Measurements from ENCODE around the gene ATP11C. TPM values are rescaled to one million over a fixed set of nuclear protein-coding genes. Genes with fewer than 3 reads are reported as not detected.

ATP11C gene
- total RNA-seq, 1 donor from 2014 or later = 30.6 TPM

DNA sequence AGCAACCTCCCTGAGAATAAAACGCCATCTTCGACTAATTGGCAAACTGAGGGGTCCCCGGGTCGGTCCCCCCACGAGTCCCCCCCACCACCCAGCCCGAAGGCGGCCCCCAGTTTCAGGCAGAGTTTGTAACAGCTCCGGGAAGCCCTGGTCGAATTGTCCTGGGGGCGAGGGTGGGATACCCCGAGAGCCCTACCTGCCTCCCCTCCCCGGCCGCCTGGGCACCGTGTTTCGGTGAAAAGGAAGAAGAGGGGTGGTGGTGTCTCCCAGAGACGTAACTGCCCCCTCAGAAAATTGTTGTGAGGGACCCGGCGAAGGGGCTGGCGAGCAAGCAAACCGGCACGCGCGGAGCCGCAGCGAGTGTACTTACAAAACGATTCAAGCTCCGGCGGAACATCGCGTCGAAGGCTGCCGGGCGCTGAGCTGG lies 1.2 kb downstream of the ATP11C start:
- Mint-ChIP-seq H3K27ac (ENCODE audit: unreplicated experiment) (no peak overlapping the region), H3K4me3 (peak overlapping the region; percentile 87), H3K36me3 (ENCODE audit: low read depth) (no peaks in the 10 kb centered on the region), H3K9me3 (no peaks in the 10 kb centered on the region), H3K4me1 (peaks cover 24% of the 10 kb centered on the region), H3K27me3 (ENCODE audit: low read depth) (peaks cover 12% of the 10 kb centered on the region)
- TF ChIP-seq, protein P1, sequence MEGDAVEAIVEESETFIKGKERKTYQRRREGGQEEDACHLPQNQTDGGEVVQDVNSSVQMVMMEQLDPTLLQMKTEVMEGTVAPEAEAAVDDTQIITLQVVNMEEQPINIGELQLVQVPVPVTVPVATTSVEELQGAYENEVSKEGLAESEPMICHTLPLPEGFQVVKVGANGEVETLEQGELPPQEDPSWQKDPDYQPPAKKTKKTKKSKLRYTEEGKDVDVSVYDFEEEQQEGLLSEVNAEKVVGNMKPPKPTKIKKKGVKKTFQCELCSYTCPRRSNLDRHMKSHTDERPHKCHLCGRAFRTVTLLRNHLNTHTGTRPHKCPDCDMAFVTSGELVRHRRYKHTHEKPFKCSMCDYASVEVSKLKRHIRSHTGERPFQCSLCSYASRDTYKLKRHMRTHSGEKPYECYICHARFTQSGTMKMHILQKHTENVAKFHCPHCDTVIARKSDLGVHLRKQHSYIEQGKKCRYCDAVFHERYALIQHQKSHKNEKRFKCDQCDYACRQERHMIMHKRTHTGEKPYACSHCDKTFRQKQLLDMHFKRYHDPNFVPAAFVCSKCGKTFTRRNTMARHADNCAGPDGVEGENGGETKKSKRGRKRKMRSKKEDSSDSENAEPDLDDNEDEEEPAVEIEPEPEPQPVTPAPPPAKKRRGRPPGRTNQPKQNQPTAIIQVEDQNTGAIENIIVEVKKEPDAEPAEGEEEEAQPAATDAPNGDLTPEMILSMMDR (conservative IDR thresholded peaks at IDR 0.05) = no peak
- peak; percentile 9 for DNase-seq (ENCODE audit: low read depth, low spot score)

DNA sequence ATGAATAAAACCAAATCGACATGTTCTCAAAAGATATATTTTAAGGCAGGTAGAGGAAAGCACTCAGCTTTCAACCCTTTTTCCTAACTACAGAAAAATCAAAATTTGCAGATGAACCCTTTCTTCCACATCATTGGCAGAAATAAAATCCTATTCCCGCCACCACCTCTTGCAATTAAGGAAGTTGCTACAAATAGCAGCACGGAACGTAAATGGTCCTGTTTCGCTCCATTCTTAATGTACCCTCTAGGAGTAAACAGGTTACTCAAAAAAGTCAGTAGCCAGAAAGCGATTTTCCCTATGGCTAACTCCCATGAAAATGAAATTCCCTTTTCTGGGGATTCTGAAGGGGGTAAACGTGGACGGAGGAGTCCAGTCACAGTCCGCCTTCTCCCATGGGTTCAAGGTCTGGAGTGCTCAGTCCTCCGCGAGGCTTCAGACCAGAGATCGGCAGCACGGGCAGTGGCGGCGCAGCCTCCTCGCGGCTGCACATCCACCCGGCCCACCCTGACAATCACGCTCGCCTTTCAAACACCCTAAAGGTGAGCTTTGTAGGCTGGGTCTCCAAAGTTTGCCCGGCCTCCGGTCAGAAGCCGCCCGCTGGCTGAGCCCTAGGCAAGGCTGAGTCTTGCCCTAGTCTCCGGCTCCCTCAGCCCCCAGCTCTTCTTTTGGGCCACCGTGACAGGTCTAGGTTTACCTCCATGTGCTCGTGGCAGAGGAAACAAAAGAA lies 1.8 kb downstream of the ATP11C start:
- DNase-seq (ENCODE audit: low read depth, low spot score) = peak; percentile 8
- Mint-ChIP-seq H3K9me3 (no peaks in the 10 kb centered on the region), H3K36me3 (ENCODE audit: low read depth) (no peaks in the 10 kb centered on the region), H3K27me3 (ENCODE audit: low read depth) (peaks cover 12% of the 10 kb centered on the region), H3K4me3 (peak overlapping the region; percentile 87), H3K27ac (ENCODE audit: unreplicated experiment) (no peak overlapping the region), H3K4me1 (peaks cover 24% of the 10 kb centered on the region)
- TF ChIP-seq, protein P1 (conservative IDR thresholded peaks at IDR 0.05) = no peak

DNA sequence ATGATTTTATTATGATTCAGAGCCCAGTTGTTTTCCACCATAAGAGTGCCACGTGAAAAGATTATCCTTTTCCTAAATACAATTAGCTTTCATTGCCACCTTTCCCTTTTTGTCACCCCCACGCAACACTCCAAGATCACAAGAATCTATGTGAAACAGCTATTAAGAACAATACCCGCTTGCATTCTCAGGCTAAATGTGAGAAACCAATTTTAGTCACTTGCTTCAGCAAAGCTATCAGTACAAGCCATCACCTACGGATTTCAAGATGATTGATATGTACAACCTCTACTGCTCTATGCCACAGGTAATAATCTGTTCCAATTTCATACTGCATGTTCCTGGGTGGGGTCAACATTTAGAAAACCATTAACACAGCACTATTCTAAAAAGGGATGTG lies 2.5 kb downstream of the ATP11C start:
- no peaks in the 10 kb centered on the region for H3K36me3 Mint-ChIP-seq (ENCODE audit: low read depth)
- H3K4me3 Mint-ChIP-seq = peak overlapping the region; percentile 87
- H3K27me3 Mint-ChIP-seq (ENCODE audit: low read depth) = peaks cover 12% of the 10 kb centered on the region
- TF ChIP-seq, protein P1 (conservative IDR thresholded peaks at IDR 0.05) = no peak
- no peak overlapping the region for H3K27ac Mint-ChIP-seq (ENCODE audit: unreplicated experiment)
- H3K9me3 Mint-ChIP-seq = no peaks in the 10 kb centered on the region
- H3K4me1 Mint-ChIP-seq = peaks cover 24% of the 10 kb centered on the region
- DNase-seq (ENCODE audit: low read depth, low spot score) = no peak

DNA sequence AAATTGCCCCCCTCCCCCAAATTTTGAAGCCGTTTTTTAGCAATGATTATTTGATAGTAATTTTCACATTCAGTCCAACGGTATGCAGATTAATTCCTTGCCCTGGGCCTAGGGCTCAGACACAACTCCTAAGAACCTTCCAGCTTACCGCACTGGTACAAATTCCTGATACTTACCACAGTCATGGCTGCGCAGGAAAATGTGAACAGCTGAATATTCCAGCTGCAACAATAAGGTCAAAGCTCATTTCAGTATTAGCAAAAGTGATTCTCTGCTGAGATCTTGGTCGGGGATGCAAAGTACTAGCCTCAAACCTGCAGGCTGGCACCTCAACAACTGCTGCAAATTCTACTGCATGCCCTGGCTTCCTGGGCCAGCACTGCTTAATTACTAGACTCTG lies 3.0 kb downstream of the ATP11C start:
- TF ChIP-seq, protein P1 (conservative IDR thresholded peaks at IDR 0.05) = no peak
- H3K4me3 Mint-ChIP-seq = peak overlapping the region; percentile 87
- H3K9me3 Mint-ChIP-seq = no peaks in the 10 kb centered on the region
- H3K36me3 Mint-ChIP-seq (ENCODE audit: low read depth) = no peaks in the 10 kb centered on the region
- DNase-seq (ENCODE audit: low read depth, low spot score) = no peak
- H3K4me1 Mint-ChIP-seq = peaks cover 24% of the 10 kb centered on the region
- peaks cover 12% of the 10 kb centered on the region for H3K27me3 Mint-ChIP-seq (ENCODE audit: low read depth)
- no peak overlapping the region for H3K27ac Mint-ChIP-seq (ENCODE audit: unreplicated experiment)

DNA sequence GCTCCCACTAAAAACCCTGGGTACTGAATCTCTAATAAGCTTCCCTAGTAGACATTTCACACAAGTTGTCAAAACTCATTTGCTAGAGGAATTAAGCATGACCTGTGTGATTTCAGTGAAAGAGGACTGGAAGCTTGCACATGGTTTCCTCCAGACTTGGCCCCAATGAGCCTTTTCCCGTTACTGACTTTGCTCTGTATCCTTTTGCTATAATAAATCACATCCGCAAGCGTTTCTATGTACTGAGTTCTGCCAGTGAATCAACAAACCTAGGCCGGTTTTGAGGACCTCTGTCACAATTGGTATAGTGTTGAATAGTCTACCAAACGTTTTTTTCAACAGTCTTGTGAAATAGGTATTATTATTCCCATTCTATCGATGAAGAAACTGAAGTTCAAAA lies 8.2 kb downstream of the ATP11C start:
- Mint-ChIP-seq H3K4me3 (no peak overlapping the region), H3K27ac (ENCODE audit: unreplicated experiment) (no peak overlapping the region), H3K27me3 (ENCODE audit: low read depth) (peaks cover under 1% of the 10 kb centered on the region), H3K4me1 (peaks cover 3% of the 10 kb centered on the region), H3K36me3 (ENCODE audit: low read depth) (peaks cover 3% of the 10 kb centered on the region), H3K9me3 (no peaks in the 10 kb centered on the region)
- TF ChIP-seq, protein P1 (conservative IDR thresholded peaks at IDR 0.05) = no peak
- no peak for DNase-seq (ENCODE audit: low read depth, low spot score)
